ENCODE measurements around the gene ATP6AP2.
A peak's percentile ranks its signal among the peaks of the same experiment; 100 is the strongest.
"Not testable (repeated sequence)": the region's sequence is repeated elsewhere in the genome, so short reads cannot be mapped to it uniquely, and the experiment has no call there.

ATP6AP2 gene

GRCh38 chrX:40580537-40581335 is at the start of gene ATP6AP2:
Gene ATP6AP2, plus strand, starts transcription at chrX:40580970. Its CDS starts 96 bp downstream, at chrX:40581066.
- DNase-seq (ENCODE audit: low spot score), result peak; percentile 92

GRCh38 chrX:40531056-40531826 is 49.5 kb upstream of the ATP6AP2 start:
- no peak for DNase-seq (ENCODE audit: low spot score)

DNA sequence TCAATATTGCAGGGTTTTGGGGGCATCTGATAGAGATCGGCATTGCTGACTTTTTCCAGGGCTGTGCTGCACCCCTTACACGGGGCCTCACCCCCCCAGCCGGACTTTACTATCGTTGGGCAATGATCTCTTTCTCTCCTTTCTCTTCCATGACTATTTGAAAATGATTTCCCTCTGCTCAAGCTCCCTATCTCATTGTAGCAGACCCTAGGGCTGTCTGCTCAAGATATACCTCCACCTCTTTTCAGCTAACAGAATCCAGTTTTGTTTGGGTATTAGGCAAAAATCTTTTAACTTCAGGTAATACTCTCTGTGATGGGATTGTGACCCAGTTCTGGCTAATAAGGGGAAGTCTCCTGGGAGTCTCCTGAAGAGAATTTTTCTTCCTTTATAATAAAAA is 43.5 kb upstream of the ATP6AP2 start:
- DNase-seq (ENCODE audit: low spot score), result no peak

DNA sequence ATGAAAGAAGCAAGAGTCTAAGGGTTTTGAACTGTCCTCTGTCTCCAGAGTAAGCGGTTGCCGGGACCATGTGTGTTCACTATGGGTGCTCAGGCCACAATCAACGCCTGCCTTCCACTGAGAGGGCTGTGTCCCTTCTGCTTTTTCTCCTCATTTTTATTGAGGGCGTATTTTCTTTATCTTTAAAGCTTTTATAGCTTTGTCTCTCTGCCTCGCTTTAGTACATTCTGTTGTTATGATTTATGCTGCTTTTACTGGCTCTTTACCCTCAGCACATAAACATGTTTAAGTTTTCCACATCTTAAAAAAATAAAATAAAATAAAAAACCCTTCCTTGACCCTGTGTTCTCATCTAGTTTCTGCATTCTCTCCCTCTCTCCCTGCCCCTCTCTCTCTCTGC is 42.4 kb upstream of the ATP6AP2 start:
- no peak for DNase-seq (ENCODE audit: low spot score)

DNA sequence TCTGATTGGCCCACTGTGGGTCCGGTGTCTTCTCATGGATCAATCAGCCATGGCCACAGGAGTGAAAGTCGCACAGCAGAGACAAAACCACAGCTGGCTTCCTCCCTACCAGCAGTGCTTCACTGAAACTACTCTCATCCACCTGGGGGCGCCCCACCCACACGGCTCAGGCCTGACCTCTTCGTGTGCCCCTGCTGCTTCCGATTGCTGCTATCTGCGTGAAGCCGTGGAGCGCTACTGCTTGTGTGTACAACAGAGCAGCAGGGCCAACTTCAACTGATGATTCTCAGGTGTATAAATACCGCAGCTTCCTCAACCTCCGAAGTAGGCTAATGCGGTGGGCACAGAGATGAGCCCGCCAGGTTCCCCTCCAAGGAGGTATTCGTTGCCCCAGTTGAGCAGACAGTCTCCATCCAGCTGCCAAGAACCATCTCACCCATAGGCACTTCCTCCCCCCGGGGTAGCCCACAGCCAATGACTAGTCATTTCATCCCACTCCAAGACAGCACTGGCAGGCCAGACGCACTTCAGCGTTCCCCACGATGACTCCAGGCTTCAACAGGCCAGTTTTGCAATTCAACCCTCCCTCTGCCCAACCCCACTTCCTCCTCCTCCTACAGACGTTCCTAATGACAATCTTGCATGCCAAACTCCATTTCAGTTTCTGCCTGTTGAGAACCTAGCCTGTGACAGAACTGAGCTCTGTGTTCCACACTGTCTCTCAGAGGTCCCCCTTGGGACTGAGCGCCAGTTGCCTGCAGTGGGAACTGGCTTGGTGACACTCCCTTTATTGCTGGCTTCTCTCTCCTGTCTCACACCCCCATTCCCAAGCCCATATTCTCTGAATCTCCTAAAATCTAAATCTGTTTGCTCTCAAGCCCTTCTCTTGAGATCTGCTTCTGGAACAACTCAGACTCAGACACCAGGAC is 41.3 kb upstream of the ATP6AP2 start:
- DNase-seq (ENCODE audit: low spot score), result peak; percentile 64

- no peak for DNase-seq (ENCODE audit: low spot score)
Observed at GRCh38 chrX:40542208-40542607, 38.6 kb upstream of the ATP6AP2 start.

DNA sequence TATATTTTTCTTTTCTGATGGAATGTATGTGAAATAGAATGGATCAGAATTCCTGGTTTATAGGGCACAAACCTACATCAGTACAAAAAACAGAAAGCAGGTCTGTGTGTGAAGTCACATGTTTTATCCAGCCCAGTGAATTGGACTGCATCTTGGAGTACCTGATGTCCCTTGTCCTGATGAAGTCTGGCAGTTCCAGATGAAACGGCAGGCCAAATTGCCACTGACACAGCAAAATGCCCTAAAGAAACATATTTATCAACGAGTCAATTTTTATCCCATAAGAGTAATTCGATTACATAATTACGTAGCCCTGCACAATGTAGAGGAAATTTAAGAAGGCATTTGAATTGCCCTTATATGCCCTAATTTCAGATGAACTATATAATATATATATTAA is 37.8 kb upstream of the ATP6AP2 start:
- no peak for DNase-seq (ENCODE audit: low spot score)

DNA sequence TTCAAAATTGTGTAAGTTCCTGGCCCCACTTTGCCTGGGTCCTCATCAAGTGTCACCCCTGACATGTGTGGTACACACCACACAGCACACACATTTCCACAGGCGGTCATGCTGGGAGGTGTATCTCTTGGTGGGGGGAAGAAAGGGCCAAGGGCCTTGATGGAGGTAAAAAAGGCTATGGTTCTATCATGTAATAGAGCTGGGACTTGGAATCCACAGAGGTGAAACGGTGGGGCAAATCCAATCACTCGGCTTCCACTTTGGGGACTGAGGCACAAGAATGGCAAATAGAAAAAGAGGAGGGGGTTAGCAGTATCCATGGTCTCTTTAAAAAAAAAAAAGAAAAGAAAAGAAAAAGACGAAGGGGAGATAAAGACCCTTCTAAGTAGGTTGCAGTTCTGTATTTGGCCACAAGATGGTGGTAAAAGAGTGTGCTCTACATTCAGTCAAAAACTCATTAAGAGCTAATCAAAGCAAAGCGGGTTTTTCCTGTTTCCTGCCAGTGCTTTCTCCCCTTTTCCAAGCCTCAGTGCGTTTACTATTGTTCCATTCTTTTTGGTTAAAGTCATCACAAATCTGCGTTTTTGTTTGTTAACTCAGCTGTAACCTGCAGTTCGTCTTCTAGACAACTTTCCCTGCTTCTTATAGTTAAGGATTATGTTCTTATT is 37.0 kb upstream of the ATP6AP2 start:
- DNase-seq (ENCODE audit: low spot score), result peak; percentile 19

DNA sequence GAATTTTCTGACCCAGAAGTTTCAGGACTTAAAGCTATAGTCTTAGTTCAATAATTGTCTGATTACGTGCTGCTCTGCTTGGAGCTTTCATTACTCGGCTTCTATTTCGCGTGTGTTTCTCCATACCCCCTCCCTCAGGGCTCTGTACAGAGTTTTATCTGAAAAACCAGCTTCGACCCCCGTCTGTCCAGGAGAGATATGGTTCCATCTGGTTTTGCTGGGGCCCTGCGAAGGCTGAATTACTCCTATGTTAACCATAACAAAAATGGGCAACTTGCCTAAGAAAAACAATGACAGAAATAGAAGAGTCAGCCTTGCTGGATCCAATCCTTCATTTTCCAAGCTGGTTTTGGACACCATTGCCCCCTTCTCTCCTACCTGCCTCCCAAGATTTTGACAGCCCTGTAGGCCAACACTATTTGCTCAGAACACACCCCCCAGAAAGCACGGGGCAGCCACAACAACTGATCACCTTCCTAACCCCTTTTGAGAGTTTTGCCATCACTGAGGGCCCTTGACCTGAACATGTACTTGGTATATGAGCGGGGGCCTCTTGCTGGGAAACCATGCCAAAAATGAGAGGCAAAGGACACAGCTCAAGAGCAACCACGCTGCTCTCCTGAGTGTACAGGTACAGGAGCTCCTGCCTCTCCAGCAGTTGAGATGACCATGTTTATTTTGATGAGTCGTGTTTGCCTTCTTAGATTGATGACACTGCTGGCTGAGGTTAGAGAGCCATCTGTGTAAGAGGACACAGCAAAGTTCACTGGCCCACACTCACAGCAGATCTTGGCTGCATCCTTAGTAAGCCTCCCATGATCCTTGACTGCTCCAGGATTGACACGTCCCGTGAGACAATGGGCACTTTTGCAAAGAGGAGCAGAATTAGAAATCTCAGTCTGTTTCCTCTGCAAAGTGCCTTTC is 36.2 kb upstream of the ATP6AP2 start:
- no peak for DNase-seq (ENCODE audit: low spot score)

- DNase-seq (ENCODE audit: low spot score), result no peak
Observed at GRCh38 chrX:40546870-40547269, 33.9 kb upstream of the ATP6AP2 start.

GRCh38 chrX:40550066-40550465 is 30.7 kb upstream of the ATP6AP2 start:
- DNase-seq (ENCODE audit: low spot score), result no peak

DNA sequence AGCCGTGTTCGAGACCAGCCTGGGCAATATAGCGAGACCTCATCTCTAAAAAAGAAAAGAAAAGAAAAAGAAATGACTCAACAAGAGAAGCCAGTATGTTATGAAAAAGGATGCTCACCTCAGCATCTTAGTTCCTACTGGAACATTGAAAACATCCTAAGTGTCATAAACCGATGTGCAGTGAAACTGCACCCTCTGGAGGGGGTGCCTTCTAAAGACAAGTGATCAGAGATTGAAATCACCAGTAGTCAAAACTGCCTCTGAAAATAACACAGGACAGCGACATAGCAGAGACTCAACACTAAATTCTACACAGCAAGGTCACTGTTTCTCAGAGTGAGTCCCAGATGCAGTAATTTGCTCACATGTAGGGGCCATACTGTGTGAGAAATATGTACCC is 28.0 kb upstream of the ATP6AP2 start:
- no peak for DNase-seq (ENCODE audit: low spot score)

- DNase-seq (ENCODE audit: low spot score), result no peak
Observed at GRCh38 chrX:40558590-40558989, 22.2 kb upstream of the ATP6AP2 start.

GRCh38 chrX:40563784-40564183 is 17.0 kb upstream of the ATP6AP2 start:
- DNase-seq (ENCODE audit: low spot score), result no peak

GRCh38 chrX:40564447-40564846 is 16.3 kb upstream of the ATP6AP2 start:
- DNase-seq (ENCODE audit: low spot score), result no peak

- no peak for DNase-seq (ENCODE audit: low spot score)
Observed at GRCh38 chrX:40570346-40571093, 10.2 kb upstream of the ATP6AP2 start.

- DNase-seq (ENCODE audit: low spot score), result not testable (repeated sequence)
Observed at GRCh38 chrX:40571164-40571563, 9.6 kb upstream of the ATP6AP2 start.

GRCh38 chrX:40571600-40571999 is 9.2 kb upstream of the ATP6AP2 start:
- no peak for DNase-seq (ENCODE audit: low spot score)

DNA sequence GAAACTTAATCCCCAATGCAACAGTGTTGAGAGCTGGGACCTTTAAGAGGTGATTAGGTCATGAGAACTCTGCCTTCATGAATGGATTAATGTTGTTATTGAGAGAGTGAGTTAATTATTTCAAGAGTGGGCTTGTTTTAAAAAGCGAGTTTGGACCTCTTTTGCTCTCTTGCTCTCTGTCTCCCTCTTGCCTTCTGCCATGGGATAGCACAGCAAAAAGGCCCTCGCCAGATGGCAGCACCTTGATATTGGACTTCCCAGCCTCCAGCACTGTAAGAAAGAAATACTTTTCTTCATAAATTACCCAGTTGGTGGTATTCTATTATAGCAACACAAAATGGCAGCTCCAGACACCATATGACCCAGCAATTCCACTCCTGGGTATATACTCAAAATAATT is 7.0 kb upstream of the ATP6AP2 start:
- no peak for DNase-seq (ENCODE audit: low spot score)

DNA sequence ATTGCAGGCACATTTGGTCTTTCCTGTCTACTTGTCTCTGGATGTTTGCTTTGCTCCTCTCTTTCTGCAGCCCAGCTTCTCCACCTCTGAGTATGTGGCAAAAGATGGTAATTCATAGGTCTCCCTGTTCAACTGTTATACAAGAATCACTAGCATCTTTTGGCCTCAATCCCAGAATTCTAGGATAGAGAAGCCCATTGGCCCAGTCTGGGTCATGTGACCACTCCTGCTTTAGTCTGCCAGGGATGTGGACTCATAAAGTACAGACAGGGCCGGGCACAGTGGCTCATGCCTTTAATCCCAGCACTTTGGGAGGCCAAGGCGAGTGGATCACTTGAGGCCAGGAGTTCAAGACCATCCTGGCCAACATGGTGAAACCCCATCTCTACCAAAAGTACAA is 5.4 kb upstream of the ATP6AP2 start:
- peak; percentile 55 for DNase-seq (ENCODE audit: low spot score)
